Measurements from ENCODE around the gene RPS5.

The RPS5 gene

DNA sequence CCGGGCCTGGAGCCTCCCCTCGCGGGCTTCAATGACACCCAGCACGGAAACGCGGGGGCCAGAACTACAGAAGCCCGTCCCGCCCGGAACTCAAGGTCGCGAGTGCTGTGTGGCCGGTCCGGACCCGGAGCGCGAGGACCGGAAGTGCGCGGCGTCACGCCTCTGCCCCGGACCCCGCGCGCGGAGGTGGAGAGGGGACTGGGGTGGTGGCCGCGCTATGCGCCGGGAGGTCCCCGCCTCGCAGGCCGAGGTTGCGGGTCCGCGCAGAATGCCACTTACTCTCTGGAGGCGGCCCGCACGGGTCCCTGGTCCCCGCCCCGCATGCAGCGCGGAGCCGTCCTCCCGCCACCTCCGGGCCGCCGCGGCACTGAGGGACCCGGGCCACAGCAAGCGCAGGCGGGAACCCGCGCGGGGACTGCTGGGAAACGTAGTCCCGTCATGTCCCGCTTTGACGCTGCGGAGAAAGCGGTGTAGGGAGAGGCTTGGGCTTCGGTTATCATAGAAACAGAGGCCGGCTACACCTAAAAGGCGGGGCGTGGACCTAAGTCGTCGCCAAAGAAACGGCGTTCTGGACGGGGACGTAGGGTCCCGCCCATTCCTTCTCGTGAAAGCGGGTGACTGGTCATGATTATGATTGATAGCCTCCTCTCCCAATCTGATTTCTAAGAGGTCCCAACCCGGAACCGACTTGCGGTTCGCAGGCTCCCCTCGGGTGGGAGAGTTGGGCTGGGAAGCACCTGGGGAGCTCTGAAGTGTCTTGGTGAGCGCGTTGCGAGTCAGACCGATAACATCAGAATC, 6.2 kb upstream of the RPS5 start, which contains the start of gene ZNF837:
Gene ZNF837 (minus strand): TSS at position 369 of the 798 bp plus-strand sequence. CDS start 11,698 bp downstream, outside the sequence.
- H3K27ac ChIP-seq (ENCODE audit: low read length): peak within 1 kb of the TSS; percentile 73

DNA sequence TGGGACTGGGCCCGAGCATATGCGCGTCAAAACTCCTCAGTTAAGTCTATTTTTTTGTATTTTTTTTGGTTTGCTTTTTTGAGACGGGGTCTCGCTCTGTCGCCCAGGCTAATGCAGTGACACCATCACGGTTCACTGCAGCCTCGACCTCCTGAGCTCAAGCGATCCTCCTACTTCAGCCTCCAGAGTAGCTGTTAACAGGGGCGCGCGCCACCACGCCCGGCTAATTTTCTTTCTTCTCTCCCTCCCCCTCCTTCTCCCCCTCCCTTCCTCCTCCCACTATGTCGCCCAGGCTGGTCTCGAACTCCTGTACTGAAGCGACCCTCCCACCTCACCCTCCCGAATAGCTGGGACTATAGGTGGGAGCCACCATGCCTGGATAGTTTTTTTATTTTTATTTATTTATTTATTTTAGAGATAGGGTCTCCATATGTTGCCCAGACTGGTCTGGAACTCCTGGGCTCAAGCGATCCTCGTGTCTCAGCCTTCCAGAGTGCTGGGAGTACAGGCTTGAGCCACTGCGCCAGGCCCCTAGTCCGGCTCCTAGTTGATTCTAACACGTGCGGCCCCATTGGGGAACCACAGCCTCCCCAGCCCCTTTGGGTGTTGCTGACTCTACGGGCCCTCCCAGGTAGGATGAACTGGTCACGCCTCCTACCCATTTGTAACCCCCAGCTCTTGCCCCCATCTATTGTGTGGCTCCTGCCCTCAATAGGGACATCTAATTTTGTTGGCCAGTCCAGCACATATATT, 5.4 kb upstream of the RPS5 start:
- H3K9ac ChIP-seq (ENCODE audit: low read length): peak overlapping the region; percentile 63
- H3K9me3 ChIP-seq (ENCODE audit: control insufficient read depth, low read depth, low read length): no peaks in the 10 kb centered on the region
- peak overlapping the region; percentile 73 for H3K27ac ChIP-seq (ENCODE audit: low read length)
- no peaks in the 10 kb centered on the region for H3K36me3 ChIP-seq (ENCODE audit: control insufficient read depth, low read depth, low read length)
- no peaks in the 10 kb centered on the region for H3K27me3 ChIP-seq (ENCODE audit: control insufficient read depth, insufficient read depth, low read length)
- peak overlapping the region; percentile 65 for H3K4me3 ChIP-seq (ENCODE audit: low read length)
- H3K4me1 ChIP-seq (ENCODE audit: control insufficient read depth, low read depth, low read length): peaks cover 7% of the 10 kb centered on the region

More for the DNA sequence above, 6.2 kb upstream of the RPS5 start, which contains the start of gene ZNF837:
- H3K27me3 ChIP-seq (ENCODE audit: control insufficient read depth, insufficient read depth, low read length): no peaks in the 10 kb centered on the region
- peaks cover 6% of the 10 kb centered on the region for H3K4me1 ChIP-seq (ENCODE audit: control insufficient read depth, low read depth, low read length)
- H3K36me3 ChIP-seq (ENCODE audit: control insufficient read depth, low read depth, low read length): no peaks in the 10 kb centered on the region
- peak within 1 kb of the TSS; percentile 65 for H3K4me3 ChIP-seq (ENCODE audit: low read length)
- H3K9me3 ChIP-seq (ENCODE audit: control insufficient read depth, low read depth, low read length): no peaks in the 10 kb centered on the region
- peak within 1 kb of the TSS; percentile 63 for H3K9ac ChIP-seq (ENCODE audit: low read length)

DNA sequence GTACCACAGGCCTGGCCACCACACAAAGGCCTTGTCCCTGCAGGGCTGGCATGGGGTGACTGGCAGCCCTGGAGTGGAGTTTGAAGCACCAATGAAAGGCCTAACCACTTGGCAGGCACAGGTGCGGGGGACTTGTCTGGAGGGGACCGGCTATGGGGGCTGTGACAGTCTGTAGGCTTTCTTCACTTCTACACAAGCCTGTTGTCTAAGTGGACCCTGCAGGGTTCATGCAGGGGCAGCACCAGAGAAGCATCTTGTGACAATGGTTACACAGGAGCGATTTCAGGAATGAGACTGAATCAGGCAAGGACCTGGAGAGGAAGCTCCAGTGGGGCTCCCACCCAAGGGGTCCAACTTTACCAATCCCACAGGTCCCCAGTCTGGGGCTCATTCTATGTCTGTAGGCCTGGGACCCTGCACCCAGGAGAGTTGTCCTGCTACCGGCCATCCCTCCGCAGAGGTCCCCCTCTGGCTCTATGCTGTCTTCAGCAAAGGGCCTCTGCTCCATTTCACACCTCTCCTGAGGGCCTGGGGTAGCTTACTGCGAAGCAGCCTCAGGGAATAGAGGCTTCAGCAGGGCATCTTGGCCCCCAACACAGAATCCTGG, 4.0 kb upstream of the RPS5 start:
- no peak overlapping the region for H3K9ac ChIP-seq (ENCODE audit: low read length)
- peaks cover 9% of the 10 kb centered on the region for H3K4me1 ChIP-seq (ENCODE audit: control insufficient read depth, low read depth, low read length)
- peaks cover 1% of the 10 kb centered on the region for H3K36me3 ChIP-seq (ENCODE audit: control insufficient read depth, low read depth, low read length)
- no peaks in the 10 kb centered on the region for H3K27me3 ChIP-seq (ENCODE audit: control insufficient read depth, insufficient read depth, low read length)
- H3K4me3 ChIP-seq (ENCODE audit: low read length): no peak overlapping the region
- H3K27ac ChIP-seq (ENCODE audit: low read length): no peak overlapping the region
- no peaks in the 10 kb centered on the region for H3K9me3 ChIP-seq (ENCODE audit: control insufficient read depth, low read depth, low read length)

DNA sequence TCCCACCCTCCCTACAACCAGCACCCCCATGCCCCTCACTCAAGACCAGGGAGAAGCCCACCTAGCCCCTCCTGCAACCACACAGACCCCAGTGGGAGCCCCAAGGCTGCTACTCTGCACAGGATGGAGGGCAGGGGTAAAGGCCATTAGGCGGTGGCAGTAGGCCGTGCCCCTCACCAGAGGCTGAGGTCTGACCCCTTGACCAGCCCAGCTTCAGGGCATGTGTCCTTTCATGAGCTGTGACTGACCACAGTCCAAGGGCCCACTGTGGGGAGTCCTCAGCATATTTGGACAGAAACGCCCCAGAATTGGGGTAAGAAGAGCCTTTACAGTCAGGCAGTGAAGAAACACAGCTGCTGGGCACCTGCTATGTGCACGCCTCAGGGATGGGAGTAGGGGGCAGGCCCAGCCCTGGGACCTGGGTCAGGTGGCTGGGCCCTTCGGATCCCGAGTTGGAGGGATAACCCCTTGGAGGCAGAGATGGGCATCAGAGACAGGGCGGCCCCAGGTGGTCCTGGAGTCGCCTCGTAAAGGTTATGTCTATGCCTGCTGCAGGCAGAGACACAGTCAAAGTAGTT, 1.7 kb upstream of the RPS5 start:
- Histone ChIP-seq H3K4me3 (ENCODE audit: low read length) (peak overlapping the region; percentile 80), H3K36me3 (ENCODE audit: control insufficient read depth, low read depth, low read length) (peaks cover 14% of the 10 kb centered on the region), H3K4me1 (ENCODE audit: control insufficient read depth, low read depth, low read length) (peaks cover 10% of the 10 kb centered on the region), H3K27me3 (ENCODE audit: control insufficient read depth, insufficient read depth, low read length) (no peaks in the 10 kb centered on the region), H3K27ac (ENCODE audit: low read length) (peak overlapping the region; percentile 70), H3K9ac (ENCODE audit: low read length) (peak overlapping the region; percentile 98), H3K9me3 (ENCODE audit: control insufficient read depth, low read depth, low read length) (no peaks in the 10 kb centered on the region)

DNA sequence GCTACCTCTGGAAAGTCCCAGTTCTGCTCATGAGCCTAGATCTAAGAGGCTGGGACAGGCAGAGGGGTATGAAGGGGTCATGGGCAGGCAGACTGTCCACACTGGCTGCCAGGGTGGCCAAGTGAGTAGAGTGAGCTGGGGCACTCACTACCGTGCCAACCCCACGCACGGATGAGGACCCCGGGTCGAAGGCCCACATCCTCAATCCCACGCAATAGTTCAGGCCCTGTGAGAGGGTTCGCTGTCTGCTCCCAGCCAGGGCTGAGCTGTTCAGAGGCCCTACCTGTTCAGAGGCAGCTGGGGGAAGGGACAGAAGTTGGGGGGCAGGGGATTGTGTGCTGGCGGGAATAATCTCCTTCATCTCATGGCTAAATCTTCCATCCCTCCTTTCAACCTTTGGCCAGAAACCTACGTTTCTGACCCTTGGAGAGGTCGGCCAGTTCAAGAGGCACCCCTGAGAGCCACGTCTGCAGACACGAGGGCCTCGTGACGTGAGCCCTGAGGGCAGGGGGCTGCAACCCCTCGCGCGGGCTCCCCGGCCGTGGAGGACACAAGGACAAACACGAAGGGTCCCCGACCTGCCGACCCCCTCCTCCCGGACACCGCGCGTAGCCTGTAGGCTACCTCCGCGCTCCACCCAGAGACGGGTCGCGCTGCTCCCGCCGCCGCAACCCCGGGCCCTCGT, 1.0 kb upstream of the RPS5 start:
- Histone ChIP-seq H3K27me3 (ENCODE audit: control insufficient read depth, insufficient read depth, low read length) (no peaks in the 10 kb centered on the region), H3K36me3 (ENCODE audit: control insufficient read depth, low read depth, low read length) (peaks cover 21% of the 10 kb centered on the region), H3K9me3 (ENCODE audit: control insufficient read depth, low read depth, low read length) (no peaks in the 10 kb centered on the region), H3K27ac (ENCODE audit: low read length) (peak overlapping the region; percentile 70), H3K9ac (ENCODE audit: low read length) (peak overlapping the region; percentile 98), H3K4me1 (ENCODE audit: control insufficient read depth, low read depth, low read length) (peaks cover 10% of the 10 kb centered on the region), H3K4me3 (ENCODE audit: low read length) (peak overlapping the region; percentile 80)

DNA sequence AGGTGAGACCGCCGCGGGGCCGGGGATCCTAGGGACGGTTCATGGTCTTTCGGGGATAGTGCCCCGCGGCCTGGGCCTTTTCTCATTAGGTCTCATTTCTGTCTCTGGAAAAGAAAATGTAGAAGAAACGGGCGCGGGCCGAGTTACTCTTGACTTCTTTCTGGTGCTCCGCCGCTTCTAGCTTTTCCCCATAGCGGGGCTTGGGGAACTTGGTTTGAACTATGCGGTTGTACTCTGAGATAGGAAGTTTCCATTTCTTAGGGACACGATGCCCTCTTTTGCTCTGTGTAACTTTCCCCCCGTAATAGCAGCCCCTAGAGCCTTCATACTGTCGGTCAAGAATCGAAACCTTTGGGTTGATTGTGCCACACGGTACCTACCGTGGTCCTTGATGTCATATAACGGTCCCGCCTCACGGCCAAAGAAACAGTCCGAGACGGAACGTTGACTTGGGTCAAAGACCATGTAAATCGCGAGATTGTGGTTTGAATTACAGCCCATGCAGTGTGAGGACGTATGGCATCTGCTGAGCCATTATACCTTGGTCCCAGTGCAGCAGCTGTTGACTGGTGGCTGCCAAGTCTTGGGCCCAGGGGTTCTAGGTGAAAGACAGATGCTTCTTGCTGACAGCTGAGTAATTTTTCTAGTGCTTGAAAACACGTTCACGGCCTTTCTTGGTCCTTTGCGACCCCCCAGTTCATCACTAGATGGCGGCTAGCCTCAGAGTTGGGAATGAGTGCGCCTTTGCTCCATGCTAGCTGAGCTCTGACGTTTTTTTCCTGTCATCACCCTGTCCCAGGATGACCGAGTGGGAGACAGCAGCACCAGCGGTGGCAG, 487 bp downstream of the RPS5 start:
- Histone ChIP-seq H3K27ac (ENCODE audit: low read length) (no peak overlapping the region), H3K36me3 (ENCODE audit: control insufficient read depth, low read depth, low read length) (peaks cover 32% of the 10 kb centered on the region), H3K9me3 (ENCODE audit: control insufficient read depth, low read depth, low read length) (no peaks in the 10 kb centered on the region), H3K9ac (ENCODE audit: low read length) (peak overlapping the region; percentile 98), H3K27me3 (ENCODE audit: control insufficient read depth, insufficient read depth, low read length) (no peaks in the 10 kb centered on the region), H3K4me3 (ENCODE audit: low read length) (peak overlapping the region; percentile 80), H3K4me1 (ENCODE audit: control insufficient read depth, low read depth, low read length) (peaks cover 10% of the 10 kb centered on the region)

DNA sequence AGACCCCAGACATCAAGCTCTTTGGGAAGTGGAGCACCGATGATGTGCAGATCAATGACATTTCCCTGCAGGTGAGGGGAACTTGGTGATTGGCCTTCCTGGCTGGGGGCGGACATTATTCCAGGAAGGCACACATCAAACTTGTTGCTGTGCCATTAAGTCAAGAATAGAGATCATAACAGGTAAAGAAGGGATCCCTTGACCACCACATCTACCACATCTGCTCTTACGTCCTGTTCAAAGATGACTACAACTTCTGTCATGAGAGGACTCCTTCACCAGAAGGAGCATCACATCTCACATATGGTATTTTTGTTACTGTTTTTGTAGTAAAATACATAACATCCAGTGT, 1.1 kb downstream of the RPS5 start:
- Histone ChIP-seq H3K27ac (ENCODE audit: low read length) (no peak overlapping the region), H3K9ac (ENCODE audit: low read length) (peak overlapping the region; percentile 98), H3K27me3 (ENCODE audit: control insufficient read depth, insufficient read depth, low read length) (no peaks in the 10 kb centered on the region), H3K4me3 (ENCODE audit: low read length) (peak overlapping the region; percentile 80), H3K4me1 (ENCODE audit: control insufficient read depth, low read depth, low read length) (peaks cover 10% of the 10 kb centered on the region), H3K9me3 (ENCODE audit: control insufficient read depth, low read depth, low read length) (no peaks in the 10 kb centered on the region), H3K36me3 (ENCODE audit: control insufficient read depth, low read depth, low read length) (peaks cover 38% of the 10 kb centered on the region)

DNA sequence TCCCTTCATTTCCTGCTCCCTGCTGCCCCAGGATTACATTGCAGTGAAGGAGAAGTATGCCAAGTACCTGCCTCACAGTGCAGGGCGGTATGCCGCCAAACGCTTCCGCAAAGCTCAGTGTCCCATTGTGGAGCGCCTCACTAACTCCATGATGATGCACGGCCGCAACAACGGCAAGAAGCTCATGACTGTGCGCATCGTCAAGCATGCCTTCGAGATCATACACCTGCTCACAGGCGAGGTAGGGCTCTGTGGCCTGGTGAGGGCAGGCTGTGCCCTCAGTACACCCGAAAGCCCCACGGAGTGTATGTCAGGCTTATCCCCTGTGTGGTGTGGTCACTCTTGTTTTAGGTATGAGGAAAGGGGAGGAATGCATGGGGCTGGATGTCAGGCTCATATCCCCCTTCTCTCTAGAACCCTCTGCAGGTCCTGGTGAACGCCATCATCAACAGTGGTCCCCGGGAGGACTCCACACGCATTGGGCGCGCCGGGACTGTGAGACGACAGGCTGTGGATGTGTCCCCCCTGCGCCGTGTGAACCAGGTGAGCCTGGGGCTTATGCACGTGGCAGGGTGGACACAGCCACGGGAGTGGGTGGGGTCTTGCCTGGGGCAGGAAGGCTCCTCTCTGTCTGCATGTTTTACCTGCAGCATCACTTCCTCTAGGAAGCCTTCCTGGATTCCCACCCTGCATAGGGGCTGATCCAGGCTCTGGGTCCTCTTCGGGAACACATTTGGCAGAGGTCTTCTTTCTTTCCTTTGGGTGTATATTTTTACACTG, 6.1 kb downstream of the RPS5 start:
- peaks cover 56% of the 10 kb centered on the region for H3K36me3 ChIP-seq (ENCODE audit: control insufficient read depth, low read depth, low read length)
- peaks cover 8% of the 10 kb centered on the region for H3K27me3 ChIP-seq (ENCODE audit: control insufficient read depth, insufficient read depth, low read length)
- H3K9me3 ChIP-seq (ENCODE audit: control insufficient read depth, low read depth, low read length): no peaks in the 10 kb centered on the region
- peaks cover 1% of the 10 kb centered on the region for H3K4me1 ChIP-seq (ENCODE audit: control insufficient read depth, low read depth, low read length)
- no peak overlapping the region for H3K27ac ChIP-seq (ENCODE audit: low read length)
- no peak overlapping the region for H3K9ac ChIP-seq (ENCODE audit: low read length)
- no peak overlapping the region for H3K4me3 ChIP-seq (ENCODE audit: low read length)

DNA sequence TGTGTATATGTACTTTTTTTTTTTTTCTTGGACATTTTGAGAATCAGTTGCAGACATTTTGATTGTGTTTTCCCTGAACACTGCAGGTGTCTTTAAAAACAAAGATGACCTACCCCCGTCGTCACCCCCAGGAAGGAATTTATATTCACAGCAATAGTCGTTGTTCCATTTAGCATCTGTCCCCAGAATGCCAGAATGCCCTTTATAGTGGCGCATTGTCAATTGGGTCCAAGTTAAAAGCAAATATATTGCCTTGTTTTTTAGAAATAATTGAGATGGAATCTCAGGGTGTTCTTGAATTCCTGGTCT, 6.6 kb downstream of the RPS5 start:
- Histone ChIP-seq H3K9ac (ENCODE audit: low read length) (no peak overlapping the region), H3K27ac (ENCODE audit: low read length) (no peak overlapping the region), H3K4me3 (ENCODE audit: low read length) (no peak overlapping the region), H3K27me3 (ENCODE audit: control insufficient read depth, insufficient read depth, low read length) (peaks cover 8% of the 10 kb centered on the region), H3K4me1 (ENCODE audit: control insufficient read depth, low read depth, low read length) (no peaks in the 10 kb centered on the region), H3K9me3 (ENCODE audit: control insufficient read depth, low read depth, low read length) (no peaks in the 10 kb centered on the region), H3K36me3 (ENCODE audit: control insufficient read depth, low read depth, low read length) (peaks cover 50% of the 10 kb centered on the region)

DNA sequence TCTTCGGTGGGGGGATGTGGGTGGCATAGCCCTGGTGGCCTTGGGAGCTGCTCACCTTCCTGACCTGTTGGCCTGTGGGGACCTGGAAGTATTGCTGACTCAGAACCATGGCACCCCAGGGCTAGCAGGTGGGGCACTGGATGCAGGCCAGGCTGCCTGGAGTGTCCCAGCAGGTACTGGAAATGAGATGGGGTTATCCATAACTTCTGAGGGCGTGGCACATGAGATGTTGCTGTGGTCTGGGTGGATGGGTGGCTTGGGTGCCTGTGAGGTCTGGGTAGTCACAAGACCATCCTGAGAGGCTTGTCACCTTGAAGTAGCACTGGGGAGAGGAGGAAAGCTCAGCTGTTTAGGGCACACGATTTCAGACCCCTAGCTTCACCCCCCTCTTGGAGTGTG, 7.8 kb downstream of the RPS5 start:
- no peak overlapping the region for H3K9ac ChIP-seq (ENCODE audit: low read length)
- H3K36me3 ChIP-seq (ENCODE audit: control insufficient read depth, low read depth, low read length): peaks cover 43% of the 10 kb centered on the region
- H3K4me3 ChIP-seq (ENCODE audit: low read length): no peak overlapping the region
- peaks cover 8% of the 10 kb centered on the region for H3K27me3 ChIP-seq (ENCODE audit: control insufficient read depth, insufficient read depth, low read length)
- H3K4me1 ChIP-seq (ENCODE audit: control insufficient read depth, low read depth, low read length): no peaks in the 10 kb centered on the region
- no peaks in the 10 kb centered on the region for H3K9me3 ChIP-seq (ENCODE audit: control insufficient read depth, low read depth, low read length)
- H3K27ac ChIP-seq (ENCODE audit: low read length): no peak overlapping the region

Measured in iPS-18a (cell line).